Inflammatory macrophage treated with lipopolysaccharide for 1 hour (primary cell): ENCODE measurements around the gene PPP1R14C.

Experiments
- DNase-seq, 2 donors: peaks; one replicate each; pipeline ENCODE4 v3.0.0-alpha.2; 2020 to 2022

PPP1R14C gene

GRCh38 chr6:150273457-150274309 lies 130.8 kb downstream of the PPP1R14C start:
- no peak for DNase-seq

- DNase-seq, result no peak
These were observed 132.6 kb downstream of the PPP1R14C start for GRCh38 chr6:150275489-150275888.

GRCh38 chr6:150276168-150276936 lies 133.5 kb downstream of the PPP1R14C start:
- no peak for DNase-seq

GRCh38 chr6:150276937-150277742 lies 134.3 kb downstream of the PPP1R14C start:
- DNase-seq, result no peak

GRCh38 chr6:150279533-150279932 lies 136.7 kb downstream of the PPP1R14C start:
- no peak for DNase-seq

- no peak for DNase-seq
These were observed 137.9 kb downstream of the PPP1R14C start for GRCh38 chr6:150280703-150281102.

GRCh38 chr6:150281767-150282166 lies 138.9 kb downstream of the PPP1R14C start:
- no peak for DNase-seq

- no peak for DNase-seq
These were observed 140.0 kb downstream of the PPP1R14C start for GRCh38 chr6:150282806-150283205.

- DNase-seq, result no peak
These were observed 143.6 kb downstream of the PPP1R14C start for GRCh38 chr6:150286460-150286859.

GRCh38 chr6:150286912-150287311 lies 144.1 kb downstream of the PPP1R14C start:
- DNase-seq, result no peak

GRCh38 chr6:150288456-150288855 lies 145.6 kb downstream of the PPP1R14C start:
- DNase-seq, result no peak

- DNase-seq, result no peak
These were observed 146.7 kb downstream of the PPP1R14C start for GRCh38 chr6:150289454-150290071.

- peak in 1 of 2 donors; percentile 13 for DNase-seq
These were observed 147.6 kb downstream of the PPP1R14C start for GRCh38 chr6:150290429-150290828.

GRCh38 chr6:150291968-150292710 lies 149.3 kb downstream of the PPP1R14C start:
- DNase-seq, result no peak

GRCh38 chr6:150293019-150293418 lies 150.2 kb downstream of the PPP1R14C start:
- DNase-seq, result no peak

GRCh38 chr6:150293423-150294173 lies 150.8 kb downstream of the PPP1R14C start:
- DNase-seq, result peak; percentile 80 to 95

- DNase-seq, result no peak
These were observed 154.0 kb downstream of the PPP1R14C start for GRCh38 chr6:150296890-150297289.

GRCh38 chr6:150297327-150298029 lies 154.6 kb downstream of the PPP1R14C start:
- DNase-seq, result peak; percentile 68 to 88

- no peak for DNase-seq
These were observed 155.2 kb downstream of the PPP1R14C start for GRCh38 chr6:150298030-150298380.

- DNase-seq, result no peak
These were observed 155.8 kb downstream of the PPP1R14C start for GRCh38 chr6:150298676-150299075.
